Activated naive CD8-positive, alpha-beta T cell treated with anti-CD3 and anti-CD28 coated beads for 36 hours (primary cell): Measurements from ENCODE around the gene RNF157. TPM values are rescaled to one million over a fixed set of nuclear protein-coding genes. Genes with fewer than 3 reads are reported as not detected.
"Not testable (repeated sequence)": the region's sequence is repeated elsewhere in the genome, so short reads cannot be mapped to it uniquely, and the experiment has no call there.

Source experiments
- DNase-seq: peaks from one replicate; pipeline ENCODE4 v3.0.0; 2021
- H3K27ac Mint-ChIP-seq: one replicate; pipeline ENCODE4 v1.8.0; 2022; ENCODE audit warnings: mild to moderate bottlenecking, moderate library complexity, mixed read lengths
- H3K27me3 Mint-ChIP-seq: one replicate; pipeline ENCODE4 v1.8.0; 2022; ENCODE audit warnings: mild to moderate bottlenecking, mixed read lengths
- H3K36me3 Mint-ChIP-seq: one replicate; pipeline ENCODE4 v1.8.0; 2021; ENCODE audit warnings: mild to moderate bottlenecking, mixed read lengths
- H3K4me1 Mint-ChIP-seq: one replicate; pipeline ENCODE4 v1.8.0; 2021; ENCODE audit warnings: mixed read lengths
- H3K4me3 Mint-ChIP-seq: one replicate; pipeline ENCODE4 v1.8.0; 2022; ENCODE audit warnings: mild to moderate bottlenecking, moderate library complexity, mixed read lengths
- H3K9me3 Mint-ChIP-seq: one replicate; pipeline ENCODE4 v1.8.0; 2022; ENCODE audit warnings: mixed read lengths
- total RNA-seq, 2 experiments: library from RNA; stranded (reverse); gene quantifications; one replicate each; pipeline ENCODE4 v1.2.3, GENCODE V29; 2021

The RNF157 gene
- total RNA-seq, 2 experiments from 2014 or later, result 30.4 to 34.7 TPM

DNA sequence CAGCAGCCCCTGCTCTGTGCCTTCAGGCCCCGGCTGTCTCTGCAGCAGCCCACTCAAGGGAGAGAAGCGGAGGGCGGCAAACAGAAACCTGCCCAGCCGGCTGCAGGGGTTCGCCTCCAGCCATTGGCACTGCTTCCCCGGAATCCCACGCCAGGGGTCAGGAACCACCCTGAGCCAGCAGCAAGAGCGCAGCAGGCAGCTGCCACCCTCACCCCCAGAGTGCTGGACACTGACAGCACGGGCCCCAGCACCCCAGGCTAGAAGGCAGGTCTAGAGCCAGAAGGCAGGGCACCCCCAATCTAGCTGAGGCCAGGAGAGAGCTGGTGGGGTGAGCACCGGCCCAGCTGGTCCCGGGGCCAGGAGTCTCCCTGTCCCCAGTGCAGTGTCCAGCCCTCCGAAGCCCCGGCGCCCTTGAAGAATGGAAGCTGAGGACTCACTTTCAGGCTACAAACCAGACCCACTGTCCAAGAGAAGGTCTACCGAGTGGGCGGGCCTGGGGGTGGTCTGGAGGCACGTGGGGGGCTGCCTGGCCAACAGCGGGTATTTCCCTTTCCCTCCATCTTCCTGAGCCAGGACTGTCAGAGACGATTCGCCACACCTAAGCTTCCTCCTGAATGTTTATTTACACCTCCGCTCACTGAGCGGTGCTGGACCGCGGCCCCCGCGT is 33.3 kb upstream of the RNF157 start:
- DNase-seq, result no peak

DNA sequence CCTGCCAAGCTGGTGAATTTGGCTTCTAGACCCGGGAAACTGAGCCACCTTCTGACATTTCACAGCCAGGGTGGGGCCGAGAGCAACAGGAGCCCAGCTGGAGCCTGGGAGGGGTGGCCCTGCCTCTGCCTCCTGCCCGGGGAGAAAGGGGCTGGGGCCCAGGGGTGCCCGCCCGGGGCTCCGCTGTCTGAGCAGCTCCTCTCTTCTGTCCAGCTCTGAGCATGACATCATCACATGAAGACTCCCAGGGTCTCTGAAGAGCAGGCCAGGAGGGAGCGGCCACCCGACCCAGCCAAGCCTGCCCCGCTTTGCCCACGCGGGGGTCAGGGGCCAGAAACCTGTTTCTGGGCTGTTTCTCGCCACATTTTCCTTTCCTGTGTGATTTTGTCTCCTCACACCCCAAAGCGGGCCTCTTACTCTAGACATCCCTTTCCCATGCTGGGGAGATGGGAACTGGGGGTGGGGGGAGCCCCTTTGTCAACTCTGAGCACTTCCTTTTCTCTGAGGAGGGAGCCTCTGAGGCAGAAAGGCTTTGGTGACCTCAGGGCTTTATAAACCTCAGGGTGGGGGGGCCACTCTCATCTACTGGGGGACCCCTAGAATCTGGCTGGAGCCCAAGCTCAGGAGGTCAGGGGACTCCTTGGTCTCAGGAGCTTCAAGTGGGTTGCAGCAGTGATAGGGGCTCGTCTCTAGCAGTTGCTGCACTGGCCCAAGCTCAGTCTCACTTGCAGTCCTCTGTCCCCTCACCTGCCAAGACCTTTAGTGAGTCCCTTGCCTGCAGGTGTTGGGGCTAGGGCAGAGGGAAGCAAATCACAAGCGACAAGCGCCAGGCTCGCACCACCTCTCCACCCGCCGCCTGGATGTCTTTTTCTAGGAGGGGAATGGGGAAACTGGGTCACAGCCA is 32.5 kb upstream of the RNF157 start:
- peak overlapping the region; percentile 87 for H3K4me3 Mint-ChIP-seq
- peaks cover 37% of the 10 kb centered on the region for H3K36me3 Mint-ChIP-seq
- DNase-seq, result peak; percentile 86
- H3K9me3 Mint-ChIP-seq, result no peaks in the 10 kb centered on the region
- H3K4me1 Mint-ChIP-seq, result peaks cover 61% of the 10 kb centered on the region
- peaks cover 5% of the 10 kb centered on the region for H3K27me3 Mint-ChIP-seq
- peak overlapping the region; percentile 100 for H3K27ac Mint-ChIP-seq

More for the DNA sequence above, 33.3 kb upstream of the RNF157 start:
- Mint-ChIP-seq H3K27ac (peak overlapping the region; percentile 100), H3K4me1 (peaks cover 55% of the 10 kb centered on the region), H3K36me3 (peaks cover 29% of the 10 kb centered on the region), H3K27me3 (no peaks in the 10 kb centered on the region), H3K4me3 (peak overlapping the region; percentile 87), H3K9me3 (no peaks in the 10 kb centered on the region)

DNA sequence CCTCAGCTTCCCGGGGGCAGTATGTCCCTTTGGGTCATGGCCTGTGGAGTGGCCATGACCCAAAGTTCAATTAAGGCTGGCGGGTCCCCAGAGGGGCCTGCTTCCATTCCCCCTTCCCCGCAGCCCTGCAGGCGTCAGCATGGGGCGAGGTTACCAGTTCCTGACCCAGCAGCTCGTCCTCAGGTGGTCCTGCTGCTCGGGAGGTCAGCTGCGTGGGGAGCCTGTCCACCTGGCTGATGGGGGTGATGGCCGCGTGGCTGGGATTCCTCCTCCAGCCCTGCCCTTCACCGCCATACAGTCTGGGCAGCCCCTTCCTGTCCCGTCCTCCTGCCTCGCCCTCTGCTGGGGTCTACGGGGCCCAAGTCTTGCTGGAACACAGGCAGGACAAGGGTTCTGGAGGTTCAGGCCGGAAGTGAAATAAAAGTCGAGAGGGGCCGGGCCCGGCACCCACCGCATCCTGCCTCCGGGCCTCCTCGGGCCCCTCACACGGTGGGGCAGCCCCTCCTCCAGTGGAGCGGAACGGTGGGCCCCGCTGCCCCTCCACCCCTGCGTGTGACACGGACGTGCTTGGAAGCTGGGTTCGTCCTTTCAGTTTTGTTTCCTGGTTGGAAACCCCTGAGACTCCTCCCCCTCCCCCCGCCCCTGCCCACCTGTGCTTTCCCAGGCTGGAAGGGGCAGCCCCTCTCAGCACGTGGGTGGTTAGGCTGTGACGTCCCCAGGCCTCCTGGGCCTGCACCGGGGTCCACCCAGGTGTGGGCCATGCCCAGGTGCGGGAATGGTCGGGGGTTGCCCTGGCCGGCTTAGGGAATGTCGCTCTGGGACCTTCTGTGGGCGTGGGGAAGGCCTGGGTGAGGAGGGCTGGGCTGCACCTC is 31.6 kb upstream of the RNF157 start:
- Mint-ChIP-seq H3K36me3 (peaks cover 45% of the 10 kb centered on the region), H3K4me3 (peak overlapping the region; percentile 87), H3K27ac (peak overlapping the region; percentile 100), H3K9me3 (no peaks in the 10 kb centered on the region), H3K4me1 (peaks cover 62% of the 10 kb centered on the region), H3K27me3 (peaks cover 5% of the 10 kb centered on the region)
- DNase-seq, result peak; percentile 97

DNA sequence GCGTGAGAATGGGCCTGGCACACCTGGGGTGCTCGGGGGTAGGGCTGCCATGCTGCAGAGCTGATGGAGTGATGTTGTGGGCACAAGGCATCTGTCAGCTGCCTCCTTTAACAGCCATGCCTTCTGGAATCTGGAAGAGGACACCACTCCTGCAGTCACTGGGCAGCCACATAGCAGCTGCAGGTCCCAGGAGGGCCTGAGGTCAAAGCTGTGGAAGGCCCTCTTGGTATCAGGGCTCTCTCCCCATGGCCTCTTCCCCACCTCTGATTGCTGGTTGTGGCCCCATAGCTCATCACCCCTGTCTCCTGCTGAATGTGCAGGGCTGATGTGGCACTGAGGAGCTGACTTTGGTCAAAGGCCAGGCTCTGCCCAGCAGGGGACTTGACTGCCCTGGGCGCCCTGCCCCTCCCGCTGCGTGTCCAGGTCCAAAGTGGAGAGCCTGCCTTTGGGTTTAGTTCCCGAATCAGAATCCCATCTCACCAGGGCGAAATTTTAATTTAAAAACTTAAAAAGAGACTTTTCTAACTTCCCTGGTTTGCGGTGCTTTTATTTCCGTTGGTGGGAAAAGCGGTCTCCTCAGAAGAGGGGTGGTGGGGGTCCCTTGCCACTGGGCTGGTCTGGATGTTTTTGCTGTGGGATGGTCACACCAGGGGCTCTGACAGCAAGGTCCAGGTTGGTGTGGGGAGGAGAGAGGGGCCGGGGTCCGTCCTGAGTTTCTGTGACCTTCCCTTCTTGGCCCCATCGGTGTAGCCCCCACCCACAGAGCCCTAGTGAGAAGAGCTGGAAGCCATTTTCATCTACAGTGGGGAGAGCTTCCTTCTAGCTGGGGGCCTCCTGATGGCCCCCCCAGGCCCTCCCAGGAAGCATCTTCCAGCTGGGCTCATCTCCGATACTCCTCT is 30.7 kb upstream of the RNF157 start:
- peak; percentile 54 for DNase-seq
- peaks cover 52% of the 10 kb centered on the region for H3K36me3 Mint-ChIP-seq
- H3K27me3 Mint-ChIP-seq, result peaks cover 5% of the 10 kb centered on the region
- peaks cover 57% of the 10 kb centered on the region for H3K4me1 Mint-ChIP-seq
- H3K9me3 Mint-ChIP-seq, result no peaks in the 10 kb centered on the region
- H3K27ac Mint-ChIP-seq, result peak overlapping the region; percentile 100
- H3K4me3 Mint-ChIP-seq, result peak overlapping the region; percentile 87

DNA sequence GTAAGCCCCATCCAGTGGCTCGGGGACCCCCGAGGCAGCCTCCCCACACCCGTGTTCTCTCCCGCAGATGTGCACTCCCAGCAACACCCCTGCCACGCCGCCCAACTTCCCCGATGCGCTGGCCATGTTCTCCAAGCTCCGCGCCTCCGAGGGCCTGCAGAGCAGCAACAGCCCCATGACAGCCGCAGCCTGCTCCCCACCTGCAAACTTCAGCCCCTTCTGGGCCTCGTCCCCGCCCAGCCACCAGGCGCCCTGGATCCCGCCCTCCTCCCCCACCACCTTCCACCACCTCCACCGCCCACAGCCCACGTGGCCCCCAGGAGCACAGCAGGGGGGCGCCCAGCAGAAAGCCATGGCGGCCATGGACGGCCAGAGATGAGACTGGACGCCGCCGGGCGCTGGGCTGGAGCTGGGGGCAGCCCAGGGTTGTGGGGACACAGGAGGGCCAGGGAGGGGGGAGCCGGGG is 29.9 kb upstream of the RNF157 start:
- DNase-seq, result peak; percentile 77
- Mint-ChIP-seq H3K4me3 (peak overlapping the region; percentile 95), H3K9me3 (no peaks in the 10 kb centered on the region), H3K27ac (peak overlapping the region; percentile 100), H3K36me3 (peaks cover 52% of the 10 kb centered on the region), H3K4me1 (peaks cover 51% of the 10 kb centered on the region), H3K27me3 (peaks cover 5% of the 10 kb centered on the region)

DNA sequence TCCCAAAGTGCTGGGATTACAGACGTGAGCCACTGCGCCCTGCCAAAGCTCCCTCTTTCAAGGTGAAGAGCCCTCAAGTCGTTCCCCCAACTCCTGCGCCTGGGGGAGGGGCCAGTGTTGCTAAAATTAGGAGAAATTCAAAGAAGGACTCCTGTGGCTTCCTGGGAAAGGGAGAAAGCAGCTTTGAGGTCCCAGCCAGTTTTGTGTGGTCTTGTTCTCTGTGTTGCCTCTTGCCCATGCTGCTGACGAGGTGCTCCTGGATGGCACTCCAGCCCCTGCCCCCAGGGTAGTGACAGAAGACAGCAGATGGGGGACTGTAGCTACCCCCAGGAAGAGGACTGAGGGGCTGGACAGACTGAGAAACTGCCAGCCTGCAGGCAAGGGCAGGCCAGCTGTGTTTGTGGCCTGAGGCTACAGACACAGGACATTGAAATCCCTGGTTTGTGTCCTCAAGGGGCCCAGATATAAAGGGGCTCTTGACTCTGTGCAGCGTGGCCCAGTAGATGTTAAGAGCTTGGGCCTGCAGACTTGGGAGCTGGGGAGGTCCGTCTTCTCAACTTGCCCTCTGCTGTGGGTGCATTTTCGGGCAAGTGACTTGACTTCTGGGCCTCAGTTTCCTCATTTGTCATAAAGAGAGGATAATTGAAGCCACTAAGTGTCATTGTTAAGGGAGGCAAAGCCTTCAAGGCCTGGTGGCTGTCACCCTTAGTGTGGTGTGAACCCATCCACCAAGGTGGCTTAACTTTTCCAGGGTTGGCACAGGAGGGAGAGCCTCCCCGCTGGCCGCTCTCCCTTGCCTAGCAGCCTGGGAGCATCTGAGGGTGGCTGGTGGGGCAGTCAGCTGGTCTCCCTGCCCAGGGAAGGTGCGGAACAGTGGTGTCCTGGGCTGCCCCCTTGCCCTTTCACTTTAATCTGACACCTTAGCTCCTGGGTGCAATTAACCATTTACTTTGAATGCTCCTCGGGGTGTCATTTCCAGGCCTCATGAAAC is 29.0 kb upstream of the RNF157 start:
- Mint-ChIP-seq H3K27ac (peak overlapping the region; percentile 100), H3K4me3 (peak overlapping the region; percentile 95), H3K27me3 (peaks cover 5% of the 10 kb centered on the region), H3K4me1 (peaks cover 47% of the 10 kb centered on the region), H3K36me3 (peaks cover 52% of the 10 kb centered on the region), H3K9me3 (no peaks in the 10 kb centered on the region)
- peak; percentile 43 for DNase-seq

DNA sequence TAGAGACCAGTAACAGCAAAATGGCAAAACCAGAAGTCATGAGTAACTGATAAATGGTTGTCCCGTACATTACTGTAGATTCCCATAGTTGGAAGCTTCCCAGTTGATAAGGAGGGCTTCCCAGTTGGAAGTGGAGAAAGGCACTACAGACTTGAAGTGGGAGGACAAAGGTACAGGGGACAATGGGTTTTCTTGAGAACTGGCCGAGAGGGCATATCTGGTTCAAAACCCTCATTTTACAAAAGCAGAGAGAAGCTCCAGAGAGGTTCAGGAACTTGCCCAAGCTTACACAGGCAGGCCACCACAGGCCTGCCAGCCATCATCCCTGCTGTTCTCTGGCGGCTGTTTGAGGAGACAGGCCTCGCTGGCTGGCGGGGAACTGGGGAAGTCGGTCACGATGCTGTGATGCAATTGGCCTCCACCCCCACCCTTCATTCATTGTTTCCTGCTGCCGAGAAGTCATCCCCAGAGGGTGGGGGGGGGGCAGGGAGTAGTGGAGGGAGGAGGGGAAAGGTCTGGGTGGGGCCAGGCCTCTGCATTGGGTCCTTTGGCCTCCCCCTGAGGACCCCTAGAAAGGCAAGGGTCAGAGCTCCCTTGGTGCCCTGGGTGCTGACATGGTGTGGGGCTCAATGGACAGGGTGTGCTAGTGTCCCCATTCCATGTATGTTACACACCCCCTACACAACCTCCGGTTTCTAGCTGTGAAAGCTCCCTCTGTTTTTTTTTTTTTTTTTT is 27.9 kb upstream of the RNF157 start:
- H3K9me3 Mint-ChIP-seq, result no peaks in the 10 kb centered on the region
- peaks cover 52% of the 10 kb centered on the region for H3K36me3 Mint-ChIP-seq
- H3K27me3 Mint-ChIP-seq, result peaks cover 5% of the 10 kb centered on the region
- peak; percentile 82 for DNase-seq
- H3K4me1 Mint-ChIP-seq, result peaks cover 48% of the 10 kb centered on the region
- H3K27ac Mint-ChIP-seq, result peak overlapping the region; percentile 100
- H3K4me3 Mint-ChIP-seq, result peak overlapping the region; percentile 95

DNA sequence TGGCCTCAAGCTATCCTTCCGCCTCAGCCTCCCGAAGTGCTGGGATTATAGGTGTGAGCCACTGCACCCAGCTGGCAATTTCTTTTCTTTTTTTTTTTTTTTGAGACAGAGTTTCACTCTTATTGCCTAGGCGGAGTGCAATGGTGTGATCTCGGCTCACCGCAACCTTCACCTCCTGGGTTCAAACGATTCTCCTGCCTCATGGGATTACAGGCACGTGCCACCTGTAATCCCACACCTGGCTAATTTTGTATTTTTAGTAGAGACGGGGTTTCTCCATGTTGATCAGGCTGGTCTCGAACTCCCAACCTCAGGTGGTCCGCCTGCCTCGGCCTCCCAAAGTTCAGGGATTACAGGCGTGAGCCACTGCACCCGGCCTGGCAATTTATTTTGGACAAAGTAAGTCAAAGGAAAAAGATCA is 27.3 kb upstream of the RNF157 start:
- Mint-ChIP-seq H3K4me1 (peaks cover 48% of the 10 kb centered on the region), H3K36me3 (peaks cover 52% of the 10 kb centered on the region), H3K27ac (peak overlapping the region; percentile 100), H3K4me3 (peak overlapping the region; percentile 95)
- not testable (repeated sequence) for H3K9me3 Mint-ChIP-seq, H3K27me3 Mint-ChIP-seq
- peak; percentile 47 for DNase-seq

DNA sequence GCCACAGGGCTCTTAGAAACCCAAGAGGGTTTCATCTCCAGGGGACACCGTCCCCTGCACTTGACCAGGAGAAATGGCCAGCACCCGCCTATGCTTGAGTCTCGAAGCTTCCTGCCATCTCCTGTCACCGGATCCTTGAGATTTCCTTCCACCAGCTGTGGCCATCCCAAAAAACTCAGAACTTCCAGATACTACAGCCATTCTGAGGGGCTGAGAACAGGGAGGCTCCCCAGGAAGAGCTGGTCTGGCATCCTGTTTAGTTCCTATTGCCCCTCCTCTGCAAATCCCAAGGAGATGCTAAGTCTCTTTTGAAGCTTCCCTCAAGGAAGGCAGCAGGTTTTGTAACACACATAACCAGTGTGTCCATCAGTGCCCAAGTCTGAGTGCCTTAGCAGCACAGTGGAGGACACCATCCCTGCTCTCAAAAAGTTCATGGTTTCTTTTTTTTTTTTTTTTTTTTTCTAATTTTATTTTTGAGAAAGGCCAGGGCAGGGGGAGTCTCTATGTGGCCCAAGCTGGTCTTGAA is 26.8 kb upstream of the RNF157 start:
- Mint-ChIP-seq H3K36me3 (peaks cover 52% of the 10 kb centered on the region), H3K9me3 (no peaks in the 10 kb centered on the region), H3K27me3 (peaks cover 5% of the 10 kb centered on the region), H3K4me1 (peaks cover 51% of the 10 kb centered on the region), H3K4me3 (peak overlapping the region; percentile 95), H3K27ac (peak overlapping the region; percentile 100)
- no peak for DNase-seq

DNA sequence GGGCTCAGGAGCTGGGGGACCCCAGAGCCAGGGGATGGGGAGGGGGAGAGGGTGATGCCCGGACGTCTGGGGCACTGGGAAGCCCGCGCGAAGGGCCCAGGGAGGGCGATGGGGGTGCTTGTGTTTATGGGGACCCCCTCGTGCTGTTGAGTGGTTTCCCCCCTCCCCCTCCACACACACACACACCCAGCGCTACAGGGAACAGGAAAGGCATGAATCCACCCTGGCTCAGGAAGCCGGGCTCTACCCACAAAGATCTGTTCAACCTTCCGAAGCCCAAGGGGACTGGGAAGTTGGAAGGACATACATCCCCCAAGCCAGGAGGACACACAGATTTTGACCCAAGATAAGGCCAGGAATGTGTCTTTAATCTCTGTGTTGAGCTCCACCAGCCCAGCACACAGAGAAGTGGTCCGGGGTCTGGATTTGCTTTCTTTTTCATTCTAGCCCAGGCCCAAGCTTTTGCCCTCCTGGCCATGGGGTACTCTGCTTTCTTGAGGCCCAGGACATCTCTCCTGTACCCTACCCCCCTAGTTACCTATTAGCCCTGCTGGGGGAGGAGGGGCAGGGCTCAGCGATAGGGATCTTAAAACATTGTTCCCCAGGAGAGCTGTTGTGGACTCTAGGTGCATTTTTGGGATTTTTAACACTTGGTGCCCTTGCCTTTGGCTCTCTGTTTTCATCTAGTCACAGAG is 26.1 kb upstream of the RNF157 start:
- Mint-ChIP-seq H3K27ac (peak overlapping the region; percentile 100), H3K27me3 (peaks cover 5% of the 10 kb centered on the region), H3K4me3 (peak overlapping the region; percentile 95), H3K9me3 (no peaks in the 10 kb centered on the region), H3K36me3 (peaks cover 48% of the 10 kb centered on the region), H3K4me1 (peaks cover 57% of the 10 kb centered on the region)
- no peak for DNase-seq

DNA sequence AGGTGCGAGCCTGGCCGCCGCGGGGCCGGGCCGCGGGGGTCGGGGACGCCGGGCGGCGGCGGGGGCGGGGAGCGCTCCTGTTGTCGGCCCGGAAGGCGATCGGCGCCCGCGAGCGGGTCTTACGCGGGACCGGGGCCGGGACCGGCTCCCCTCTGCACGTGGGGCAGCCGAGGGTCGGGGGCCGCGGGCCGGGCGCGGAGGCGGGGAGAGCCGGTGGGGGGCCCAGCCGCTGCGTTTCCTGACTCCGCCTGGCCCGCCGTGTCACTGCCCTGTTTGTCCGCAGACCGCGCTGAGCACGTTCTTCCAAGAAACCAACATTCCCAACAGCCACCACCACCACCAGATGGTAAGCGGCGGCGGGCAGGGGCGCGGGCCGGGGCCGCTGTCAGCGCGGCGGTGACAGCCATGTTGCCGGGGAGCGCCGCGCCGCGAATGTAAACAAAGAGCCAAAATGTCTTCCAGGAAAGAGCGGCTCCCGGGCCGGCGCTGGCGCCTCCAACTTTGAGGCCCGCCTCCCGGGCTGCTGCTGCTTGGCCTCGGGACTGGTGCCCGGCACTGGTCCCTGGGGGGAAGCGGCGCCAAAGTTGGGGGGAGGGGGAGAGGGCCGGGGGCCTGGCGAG is 25.4 kb upstream of the RNF157 start:
- Mint-ChIP-seq H3K4me1 (peaks cover 54% of the 10 kb centered on the region), H3K36me3 (peaks cover 43% of the 10 kb centered on the region), H3K27ac (peak overlapping the region; percentile 100), H3K4me3 (peak overlapping the region; percentile 95), H3K27me3 (peaks cover 5% of the 10 kb centered on the region), H3K9me3 (no peaks in the 10 kb centered on the region)
- peak; percentile 64 for DNase-seq
